Suprapubic skin (tissue), 3 donors: Measurements from ENCODE around the gene MAML2.

Experiments used
- POLR2AphosphoS5 ChIP-seq, 3 donors: sonication (generic); formaldehyde crosslinking; IDR thresholded peaks; one replicate each; pipeline ENCODE4 v1.6.1; 2017; ENCODE audit warnings: antibody characterized with exemption in 3 of 3
- TF ChIP-seq, protein P1 (sequence below), 2 donors: fragments of 200-600 bp in 1 of 2; fragments of 450-650 bp in 1 of 2; sonication (generic) in 1 of 2; IDR thresholded peaks; one replicate each; pipeline ENCODE4 v1.5.1; 2016 to 2019; ENCODE audit warnings: antibody characterized with exemption in 2 of 2, mild to moderate bottlenecking in 1 of 2, moderate library complexity in 1 of 2

DNA sequence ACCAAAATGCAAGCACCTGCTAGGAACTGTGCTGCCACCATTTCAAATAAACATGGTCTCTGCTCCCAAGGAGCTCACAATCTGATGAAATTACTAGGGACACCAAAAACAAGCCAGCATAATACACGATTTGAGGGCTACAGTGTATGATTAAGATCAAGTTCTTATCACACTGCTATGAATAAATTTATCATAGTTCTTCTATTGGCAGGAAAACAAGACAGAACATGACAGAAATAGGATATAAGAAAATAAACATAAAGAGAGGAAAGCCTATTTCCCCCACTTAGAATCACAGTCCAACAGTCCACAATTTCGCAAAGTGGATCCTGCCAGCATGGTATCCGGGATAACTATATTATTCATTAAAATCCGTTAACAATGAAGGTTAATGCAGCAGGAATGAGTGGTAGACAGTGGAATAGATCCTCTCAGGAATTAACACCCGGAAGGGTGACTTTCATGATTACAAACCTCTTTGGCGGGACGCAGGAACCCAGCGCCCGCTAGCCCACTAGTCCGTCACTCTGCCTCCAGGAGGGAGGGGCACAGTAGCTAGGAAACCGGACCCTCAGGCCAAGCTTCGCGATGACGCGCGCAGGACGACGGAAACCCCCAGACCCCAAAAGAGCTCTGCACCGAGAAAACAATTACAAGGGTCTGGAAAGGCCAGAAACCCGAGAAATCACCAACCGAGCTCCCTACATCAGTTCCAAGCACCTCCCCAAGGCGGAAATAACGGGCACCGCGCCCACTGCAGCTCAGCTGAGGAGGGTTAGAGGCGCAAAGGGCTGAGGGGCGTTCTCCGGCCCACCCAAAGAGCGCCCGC lies 46.1 kb upstream of the MAML2 start:
- TF ChIP-seq, protein P1, sequence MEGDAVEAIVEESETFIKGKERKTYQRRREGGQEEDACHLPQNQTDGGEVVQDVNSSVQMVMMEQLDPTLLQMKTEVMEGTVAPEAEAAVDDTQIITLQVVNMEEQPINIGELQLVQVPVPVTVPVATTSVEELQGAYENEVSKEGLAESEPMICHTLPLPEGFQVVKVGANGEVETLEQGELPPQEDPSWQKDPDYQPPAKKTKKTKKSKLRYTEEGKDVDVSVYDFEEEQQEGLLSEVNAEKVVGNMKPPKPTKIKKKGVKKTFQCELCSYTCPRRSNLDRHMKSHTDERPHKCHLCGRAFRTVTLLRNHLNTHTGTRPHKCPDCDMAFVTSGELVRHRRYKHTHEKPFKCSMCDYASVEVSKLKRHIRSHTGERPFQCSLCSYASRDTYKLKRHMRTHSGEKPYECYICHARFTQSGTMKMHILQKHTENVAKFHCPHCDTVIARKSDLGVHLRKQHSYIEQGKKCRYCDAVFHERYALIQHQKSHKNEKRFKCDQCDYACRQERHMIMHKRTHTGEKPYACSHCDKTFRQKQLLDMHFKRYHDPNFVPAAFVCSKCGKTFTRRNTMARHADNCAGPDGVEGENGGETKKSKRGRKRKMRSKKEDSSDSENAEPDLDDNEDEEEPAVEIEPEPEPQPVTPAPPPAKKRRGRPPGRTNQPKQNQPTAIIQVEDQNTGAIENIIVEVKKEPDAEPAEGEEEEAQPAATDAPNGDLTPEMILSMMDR (IDR thresholded peaks at IDR 0.05), result no peak
- no peak for TF ChIP-seq POLR2AphosphoS5 (IDR thresholded peaks at IDR 0.05)
